AG10803 (cell line): Measurements from ENCODE around the gene SAMD15.

Experiments
- DNase-seq: peaks from one replicate; pipeline ENCODE4 v3.0.0; 2010; ENCODE audit warnings: low read depth
- H3K4me3 ChIP-seq: 2 replicates; pipeline ENCODE4 v1.5.1; 2011; ENCODE audit warnings: mild to moderate bottlenecking, low read length, control low read depth
- CTCF ChIP-seq: conservative IDR thresholded peaks from 2 replicates; pipeline ENCODE4 v1.5.1; 2011; ENCODE audit warnings: mild to moderate bottlenecking, low read length, control low read depth, inconsistent platforms

The SAMD15 gene

GRCh38 chr14:77340389-77340788, 36.8 kb upstream of the SAMD15 start:
- no peak overlapping the region for H3K4me3 ChIP-seq
- DNase-seq: no peak
- TF ChIP-seq CTCF: no peak

- no peak overlapping the region for H3K4me3 ChIP-seq
- no peak for DNase-seq
- TF ChIP-seq CTCF: no peak
These were observed 34.3 kb upstream of the SAMD15 start for GRCh38 chr14:77342726-77343397.

GRCh38 chr14:77343662-77344061, 33.5 kb upstream of the SAMD15 start:
- TF ChIP-seq CTCF: no peak
- DNase-seq: no peak
- no peak overlapping the region for H3K4me3 ChIP-seq

- DNase-seq: no peak
- no peak for TF ChIP-seq CTCF
- no peak overlapping the region for H3K4me3 ChIP-seq
These were observed 32.7 kb upstream of the SAMD15 start for GRCh38 chr14:77344377-77344996.

GRCh38 chr14:77346495-77346894, 30.7 kb upstream of the SAMD15 start:
- H3K4me3 ChIP-seq: no peak overlapping the region
- no peak for DNase-seq
- TF ChIP-seq CTCF: no peak

- H3K4me3 ChIP-seq: no peak overlapping the region
- DNase-seq: no peak
- TF ChIP-seq CTCF: no peak
These were observed 29.4 kb upstream of the SAMD15 start for GRCh38 chr14:77347751-77348150.

- no peak for DNase-seq
- H3K4me3 ChIP-seq: no peak overlapping the region
- TF ChIP-seq CTCF: no peak
These were observed 23.6 kb upstream of the SAMD15 start for GRCh38 chr14:77353469-77354141.
